IMR-90 (cell line): ENCODE data around the gene CTNNA2. TPM values are rescaled to one million over a fixed set of nuclear protein-coding genes. Genes with fewer than 3 reads are reported as not detected.

Experiments used
- ATAC-seq: fragments of 200-7000 bp; cut with Tn5 transposase; 2 replicates; pipeline ENCODE4 v1.9.1; 2020; ENCODE audit warnings: low read depth, mild to moderate bottlenecking, moderate library complexity
- BruUV-seq: library from RNA; stranded (reverse); fragments of 400-500 nt; replicated peaks from 2 replicates; lab custom pipeline; 2021; lab: Mats Ljungman, UMichigan
- CTCF ChIA-PET: fragments of 300-600 bp; formaldehyde crosslinking; extraction: SDS; loops from one replicate; lab custom pipeline; 2021; ENCODE audit warnings: antibody characterized with exemption; lab: Yijun Ruan, JAX
- POLR2A ChIA-PET: fragments of 300-600 bp; sonication (Branson Sonifier 250); formaldehyde crosslinking; loops from one replicate; lab custom pipeline; 2022; ENCODE audit warnings: antibody characterized with exemption; ENCODE audit not compliant: unreplicated experiment; lab: Charles Lee
- DNase-seq: peaks from one replicate; pipeline ENCODE4 v3.0.0; 2013
- H2AFZ ChIP-seq: replicated peaks from 2 replicates; pipeline ENCODE3; 2013; ENCODE audit warnings: low read length, mild to moderate bottlenecking; ENCODE audit not compliant: poor library complexity
- H2AK5ac ChIP-seq: 2 replicates; pipeline ENCODE4 v1.6.1; 2013; ENCODE audit warnings: low read depth, low read length, inconsistent platforms
- H2AK9ac ChIP-seq: replicated peaks from 2 replicates; pipeline ENCODE3; 2013; ENCODE audit warnings: mild to moderate bottlenecking, low read depth, low read length, moderate library complexity; ENCODE audit not compliant: poor library complexity
- H2BK120ac ChIP-seq: 2 replicates; pipeline ENCODE4 v1.6.1; 2013; ENCODE audit warnings: low read depth, low read length, inconsistent platforms
- H2BK15ac ChIP-seq: 3 replicates; pipeline ENCODE4 v1.6.1; 2013; ENCODE audit warnings: low read depth, low read length, inconsistent platforms
- H2BK20ac ChIP-seq: 2 replicates; pipeline ENCODE4 v1.6.1; 2013; ENCODE audit warnings: low read depth, mild to moderate bottlenecking, inconsistent platforms, low read length, moderate library complexity
- H2BK5ac ChIP-seq: 2 replicates; pipeline ENCODE4 v1.6.1; 2013; ENCODE audit warnings: mild to moderate bottlenecking, low read depth, low read length, inconsistent platforms; ENCODE audit not compliant: poor library complexity, severe bottlenecking
- H3K14ac ChIP-seq: replicated peaks from 2 replicates; pipeline ENCODE4 v1.6.1; 2013; ENCODE audit warnings: low read depth, low read length, inconsistent platforms
- H3K18ac ChIP-seq: 2 replicates; pipeline ENCODE4 v1.6.1; 2013; ENCODE audit warnings: low read depth, low read length, control low read depth
- H3K23ac ChIP-seq: 2 replicates; pipeline ENCODE4 v1.6.1; 2013; ENCODE audit warnings: low read depth, low read length, inconsistent platforms
- H3K27ac ChIP-seq: 2 replicates; pipeline ENCODE4 v1.5.1; 2013; ENCODE audit warnings: mild to moderate bottlenecking, control low read depth, low read length; ENCODE audit not compliant: insufficient read depth
- H3K27me3 ChIP-seq: 2 replicates; pipeline ENCODE4 v1.6.1; 2013; ENCODE audit warnings: low read length; ENCODE audit not compliant: control insufficient read depth, insufficient read depth
- H3K36me3 ChIP-seq: 2 replicates; pipeline ENCODE4 v1.6.1; 2013; ENCODE audit warnings: low read length, mixed read lengths; ENCODE audit not compliant: control insufficient read depth, insufficient read depth
- H3K4ac ChIP-seq: 2 replicates; pipeline ENCODE4 v1.6.1; 2013; ENCODE audit warnings: low read depth, low read length, inconsistent platforms
- H3K4me1 ChIP-seq: 2 replicates; pipeline ENCODE4 v1.6.1; 2013; ENCODE audit warnings: low read length, mixed read lengths; ENCODE audit not compliant: control insufficient read depth, insufficient read depth
- H3K4me2 ChIP-seq: 2 replicates; pipeline ENCODE4 v1.6.1; 2013; ENCODE audit warnings: low read depth, mild to moderate bottlenecking, control low read depth, low read length, moderate library complexity
- H3K4me3 ChIP-seq: 2 replicates; pipeline ENCODE4 v1.5.1; 2013; ENCODE audit warnings: low read depth, mild to moderate bottlenecking, control low read depth, low read length, moderate library complexity; ENCODE audit not compliant: insufficient read depth
- H3K56ac ChIP-seq: 2 replicates; pipeline ENCODE4 v1.6.1; 2013; ENCODE audit warnings: low read length, inconsistent platforms; ENCODE audit not compliant: insufficient read depth; ENCODE audit errors: extremely low read depth
- H3K79me1 ChIP-seq, 2 experiments: 2 replicates each; pipeline ENCODE4 v1.6.1; 2013; ENCODE audit warnings: low read length in 2 of 2, inconsistent platforms in 1 of 2, low read depth in 1 of 2
- H3K9ac ChIP-seq: 2 replicates; pipeline ENCODE4 v1.6.1; 2013; ENCODE audit warnings: low read depth, low read length, control low read depth
- H3K9me1 ChIP-seq: 2 replicates; pipeline ENCODE4 v1.6.1; 2013; ENCODE audit warnings: low read length, inconsistent platforms; ENCODE audit not compliant: insufficient read depth
- H3K9me3 ChIP-seq: 2 replicates; pipeline ENCODE4 v1.6.1; 2013; ENCODE audit warnings: low read length; ENCODE audit not compliant: control insufficient read depth, insufficient read depth
- H4K20me1 ChIP-seq: 2 replicates; pipeline ENCODE4 v1.6.1; 2013; ENCODE audit warnings: low read length, inconsistent platforms; ENCODE audit not compliant: insufficient read depth
- H4K5ac ChIP-seq: 2 replicates; pipeline ENCODE4 v1.6.1; 2013; ENCODE audit warnings: mild to moderate bottlenecking, low read depth, low read length, control low read depth
- H4K8ac ChIP-seq, 2 experiments: 2 replicates each; pipeline ENCODE4 v1.6.1; 2013; ENCODE audit warnings: low read depth in 2 of 2, low read length in 2 of 2, control low read depth in 1 of 2, inconsistent platforms in 1 of 2
- H4K91ac ChIP-seq: 2 replicates; pipeline ENCODE4 v1.6.1; 2013; ENCODE audit warnings: low read depth, low read length, inconsistent platforms; ENCODE audit not compliant: insufficient read depth
- CEBPB ChIP-seq: IDR thresholded peaks from 2 replicates; pipeline ENCODE4 v1.6.1; 2012; ENCODE audit warnings: low read depth, low read length, improper control_type of control experiment
- CHD1 ChIP-seq: IDR thresholded peaks from 2 replicates; pipeline ENCODE4 v1.6.1; 2012; ENCODE audit warnings: low read depth, low read length, improper control_type of control experiment
- RAD21 ChIP-seq: IDR thresholded peaks from 2 replicates; pipeline ENCODE4 v1.6.1; 2012; ENCODE audit warnings: low read length, improper control_type of control experiment
- SMC3 ChIP-seq: fragments of 150-350 bp; IDR thresholded peaks from 2 replicates; pipeline ENCODE4 v1.6.1; 2016; ENCODE audit warnings: low read depth, mild to moderate bottlenecking, antibody characterized with exemption, low read length, moderate library complexity
- WGBS, 2 experiments: methylation state at CpG; one replicate each; pipeline versions ENCODE4 v1.1.5 to v1.1.7; 2013; ENCODE audit warnings: missing lambda C conversion rate in 2 of 2; ENCODE audit not compliant: insufficient read length in 1 of 2; ENCODE audit errors: extremely low coverage in 2 of 2; 5-methylcytosine and 5-hydroxymethylcytosine counted together
- dilution Hi-C: fragments of 300-500 bp; cut with HindIII; formaldehyde crosslinking; loops from one replicate; pipeline ENCODE4 v1.14.3; 2018; ENCODE audit warnings: low sequenced_read_pairs; ENCODE audit not compliant: unreplicated experiment
- in situ Hi-C: fragments of 300-500 bp; cut with MboI; formaldehyde crosslinking; loops from 3 replicates; pipeline ENCODE4 v1.14.3; 2019; ENCODE audit warnings: low sequenced_read_pairs, inconsistent platforms, mixed read lengths
- intact Hi-C: fragments of 100-400 bp; cut with micrococcal nuclease; formaldehyde crosslinking; loops from 2 replicates; pipeline ENCODE4 v1.10.0; 2022
- polyA plus RNA-seq, 3 experiments: library from polyadenylated mRNA; depleted of rRNA; stranded (reverse); fragments of >200 nt; gene quantifications; 2 replicates each; pipeline ENCODE4 v1.2.3, GENCODE V29; 2012; ENCODE audit warnings: low replicate concordance in 1 of 3
- total RNA-seq: library from RNA; depleted of rRNA; stranded (reverse); fragments of >200 nt; gene quantifications from 2 replicates; pipeline ENCODE4 v1.2.3, GENCODE V29; 2012

CTNNA2 gene
- total and polyA plus RNA-seq, 2 of the 4 experiments (the other 2 are of a cell fraction), result not detected

DNA sequence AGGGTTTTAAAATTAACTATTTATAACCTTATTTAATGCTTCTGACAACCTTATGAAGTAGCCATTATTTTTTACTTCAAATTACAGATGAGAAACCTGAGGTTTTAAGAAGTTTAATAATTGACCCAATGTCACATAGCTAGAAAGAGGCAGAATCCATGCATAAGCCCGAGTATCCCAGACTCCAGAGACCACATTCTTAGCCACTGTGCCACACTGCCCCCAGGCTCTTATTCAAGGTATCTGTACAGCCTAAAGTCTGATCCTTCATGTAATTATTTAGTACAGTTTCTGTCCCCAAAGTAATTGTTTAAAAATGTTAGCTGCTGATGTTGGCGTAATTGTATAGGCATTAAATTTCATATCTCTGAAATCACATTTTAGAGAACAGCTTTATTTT is 916.4 kb downstream of the CTNNA2 start:
- Histone ChIP-seq H3K4me1 (no peaks in the 10 kb centered on the region), H3K14ac (no peak overlapping the region), H2BK20ac (no peak overlapping the region), H4K91ac (no peak overlapping the region), H3K27ac (no peak overlapping the region), H2AK9ac (no peak overlapping the region), H2BK5ac (no peak overlapping the region), H2AK5ac (no peak overlapping the region), H3K9me3 (no peaks in the 10 kb centered on the region), H4K5ac (no peak overlapping the region), H3K4ac (no peak overlapping the region), H2BK15ac (no peak overlapping the region), H3K56ac (no peak overlapping the region), H2AFZ (no peak overlapping the region), H3K27me3 (no peaks in the 10 kb centered on the region), H3K36me3 (no peaks in the 10 kb centered on the region), H3K9ac (no peak overlapping the region), H4K8ac (no peak overlapping the region), H3K9me1 (no peaks in the 10 kb centered on the region), H3K18ac (no peak overlapping the region), H4K20me1 (no peaks in the 10 kb centered on the region), H2BK120ac (no peak overlapping the region), H3K4me3 (no peak overlapping the region), H3K4me2 (no peak overlapping the region), H3K23ac (no peak overlapping the region), H3K79me1 (no peaks in the 10 kb centered on the region)
- no CpG with 5 or more reads among the region's 2 CpGs for WGBS, 2 experiments
- ChIA-PET CTCF (no interaction called here), POLR2A (no interaction called here)
- intact Hi-C loops, result no loop called here
- DNase-seq, result no peak
- dilution Hi-C loops, result no loop called here
- no peak for ATAC-seq
- BruUV-seq, result no TSS peak
- in situ Hi-C loops, result no loop called here
- TF ChIP-seq CHD1 (no peak), RAD21 (no peak), SMC3 (no peak), CEBPB (no peak)
